ENCODE results near the gene MTMR3. TPM values are rescaled to one million over a fixed set of nuclear protein-coding genes. Genes with fewer than 3 reads are reported as not detected.

Gene MTMR3
- total RNA-seq, 4 donors from 2014 or later = 33.5 to 46.5 (median 40.8) TPM

- DNase-seq (ENCODE audit: extremely low spot score) = no peak
- no peaks in the 10 kb centered on the region for H3K9me3 ChIP-seq
- peaks cover 0 to 20% (median 9%) of the 10 kb centered on the region in 4 donors for H3K4me1 ChIP-seq
- no peak overlapping the region for H3K4me3 ChIP-seq
- H3K36me3 ChIP-seq = peaks cover 13 to 88% (median 70%) of the 10 kb centered on the region in 4 donors
- intact Hi-C loops (cut with DNase I) = loop anchor here (10.0 kb wide), 1 partner anchor 243 kb away; the partner anchor contains the start of genes UQCR10 and ZMAT5
- no peak for TF ChIP-seq POLR2AphosphoS5 (IDR thresholded peaks at IDR 0.05)
- no peak for TF ChIP-seq CTCF (IDR thresholded peaks at IDR 0.05)
- no peaks in the 10 kb centered on the region for H3K27me3 ChIP-seq
- no peak overlapping the region for H3K27ac ChIP-seq (replicated peaks in 1 of 4)
Measured at GRCh38 chr22:30007361-30007760, 124.4 kb downstream of the MTMR3 start.

- H3K4me3 ChIP-seq = no peak overlapping the region
- no peaks in the 10 kb centered on the region for H3K9me3 ChIP-seq
- WGBS = 89% methylated on average over 2 of the region's 2 CpGs
- intact Hi-C loops (cut with DNase I) = loop anchor here (10.0 kb wide), 1 partner anchor 244 kb away; the partner anchor contains the start of genes UQCR10 and ZMAT5
- H3K36me3 ChIP-seq = peaks cover 19 to 88% (median 71%) of the 10 kb centered on the region in 4 donors
- H3K27me3 ChIP-seq = no peaks in the 10 kb centered on the region
- TF ChIP-seq POLR2AphosphoS5 (IDR thresholded peaks at IDR 0.05) = no peak
- no peak for TF ChIP-seq CTCF (IDR thresholded peaks at IDR 0.05)
- no peak for TF ChIP-seq EP300 (IDR thresholded peaks at IDR 0.05)
- TF ChIP-seq POLR2A (IDR thresholded peaks at IDR 0.05; ENCODE audit: low read depth) = no peak
- no peak overlapping the region for H3K27ac ChIP-seq (replicated peaks in 1 of 4)
- H3K4me1 ChIP-seq = peaks cover 0 to 20% (median 9%) of the 10 kb centered on the region in 4 donors
- DNase-seq (ENCODE audit: extremely low spot score) = no peak
Measured at GRCh38 chr22:30008401-30008800, 125.4 kb downstream of the MTMR3 start.

GRCh38 chr22:30009478-30009877 lies 126.5 kb downstream of the MTMR3 start:
- Histone ChIP-seq H3K4me1 (peaks cover 0 to 11% (median 7%) of the 10 kb centered on the region in 4 donors), H3K36me3 (peaks cover 26 to 88% (median 77%) of the 10 kb centered on the region in 4 donors), H3K27me3 (no peaks in the 10 kb centered on the region), H3K27ac (replicated peaks in 1 of 4) (no peak overlapping the region), H3K4me3 (no peak overlapping the region), H3K9me3 (no peaks in the 10 kb centered on the region)
- no peak for DNase-seq (ENCODE audit: extremely low spot score)
- no peak for TF ChIP-seq EP300 (IDR thresholded peaks at IDR 0.05)
- no peak for TF ChIP-seq POLR2AphosphoS5 (IDR thresholded peaks at IDR 0.05)
- TF ChIP-seq POLR2A (IDR thresholded peaks at IDR 0.05; ENCODE audit: low read depth) = no peak
- no peak for TF ChIP-seq CTCF (IDR thresholded peaks at IDR 0.05)
- intact Hi-C loops (cut with DNase I) = loop anchor here (10.0 kb wide), 1 partner anchor 245 kb away; the partner anchor contains the start of genes UQCR10 and ZMAT5

GRCh38 chr22:30010789-30011405 lies 127.9 kb downstream of the MTMR3 start:
- Histone ChIP-seq H3K4me1 (no peaks in the 10 kb centered on the region), H3K4me3 (no peak overlapping the region), H3K27me3 (no peaks in the 10 kb centered on the region), H3K9me3 (no peaks in the 10 kb centered on the region), H3K36me3 (peaks cover 38 to 98% (median 91%) of the 10 kb centered on the region in 4 donors), H3K27ac (replicated peaks in 1 of 4) (no peak overlapping the region)
- intact Hi-C loops (cut with DNase I) = no loop called here
- TF ChIP-seq CTCF (IDR thresholded peaks at IDR 0.05) (no peak), POLR2AphosphoS5 (IDR thresholded peaks at IDR 0.05) (no peak), EP300 (IDR thresholded peaks at IDR 0.05) (no peak), POLR2A (IDR thresholded peaks at IDR 0.05; ENCODE audit: low read depth) (no peak)
- WGBS = 79% methylated on average over 2 of the region's 2 CpGs
- no peak for DNase-seq (ENCODE audit: extremely low spot score)

GRCh38 chr22:30013201-30013600 lies 130.2 kb downstream of the MTMR3 start:
- H3K4me3 ChIP-seq = no peak overlapping the region
- intact Hi-C loops (cut with DNase I) = no loop called here
- DNase-seq (ENCODE audit: extremely low spot score) = no peak
- WGBS = 83% methylated on average over 5 of the region's 5 CpGs
- H3K27ac ChIP-seq (replicated peaks in 1 of 4) = no peak overlapping the region
- H3K27me3 ChIP-seq = no peaks in the 10 kb centered on the region
- no peaks in the 10 kb centered on the region for H3K9me3 ChIP-seq
- H3K4me1 ChIP-seq = no peaks in the 10 kb centered on the region
- peaks cover 48 to 98% (median 95%) of the 10 kb centered on the region in 4 donors for H3K36me3 ChIP-seq
- TF ChIP-seq POLR2A (IDR thresholded peaks at IDR 0.05; ENCODE audit: low read depth) (no peak), EP300 (IDR thresholded peaks at IDR 0.05) (no peak), CTCF (IDR thresholded peaks at IDR 0.05) (no peak), POLR2AphosphoS5 (IDR thresholded peaks at IDR 0.05) (no peak)

Measured in esophagus muscularis mucosa (tissue), 4 donors.